WTC11 (cell line): Measurements from ENCODE around the gene HSP90AB1. TPM values are rescaled to one million over a fixed set of nuclear protein-coding genes. Genes with fewer than 3 reads are reported as not detected.
A peak's percentile ranks its signal among the peaks of the same experiment; 100 is the strongest.

Experiments
- ATF1 ChIP-seq: sonication (generic); formaldehyde crosslinking; IDR thresholded peaks from 2 replicates; pipeline ENCODE4 v1.8.1; 2023; ENCODE audit warnings: mild to moderate bottlenecking, moderate library complexity, missing genetic modification reagents
- GRHL2 ChIP-seq: fragments of 250-450 bp; sonication (Bioruptor Pico); IDR thresholded peaks from 2 replicates; pipeline ENCODE4 v1.8.0; 2022; ENCODE audit warnings: mild to moderate bottlenecking, moderate library complexity; ENCODE audit not compliant: insufficient replicate concordance, severe bottlenecking
- HMGXB4 ChIP-seq: sonication (generic); formaldehyde crosslinking; IDR thresholded peaks from 2 replicates; pipeline ENCODE4 v1.8.1; 2023; ENCODE audit warnings: mild to moderate bottlenecking, moderate library complexity, missing genetic modification reagents
- IRF2 ChIP-seq: sonication (generic); formaldehyde crosslinking; IDR thresholded peaks from 2 replicates; pipeline ENCODE4 v1.8.0; 2022; ENCODE audit warnings: low read depth, missing genetic modification reagents, borderline replicate concordance
- KAT7 ChIP-seq: sonication (generic); formaldehyde crosslinking; IDR thresholded peaks from 2 replicates; pipeline ENCODE4 v1.8.1; 2023; ENCODE audit warnings: missing genetic modification reagents, mild to moderate bottlenecking, borderline replicate concordance
- NFYB ChIP-seq: sonication (generic); formaldehyde crosslinking; conservative IDR thresholded peaks from 2 replicates; pipeline ENCODE4 v1.8.0; 2022; ENCODE audit warnings: low read depth, missing genetic modification reagents
- PRDM15 ChIP-seq: sonication (generic); formaldehyde crosslinking; IDR thresholded peaks from 2 replicates; pipeline ENCODE4 v1.8.0; 2022; ENCODE audit warnings: missing genetic modification reagents
- SMAD4 ChIP-seq: sonication (generic); formaldehyde crosslinking; IDR thresholded peaks from 2 replicates; pipeline ENCODE4 v1.8.0; 2022; ENCODE audit warnings: mild to moderate bottlenecking, missing genetic modification reagents
- STAT6 ChIP-seq: sonication (generic); formaldehyde crosslinking; conservative IDR thresholded peaks from 2 replicates; pipeline ENCODE4 v1.8.1; 2023; ENCODE audit warnings: mild to moderate bottlenecking, low read depth, missing genetic modification reagents, moderate library complexity
- TEAD4 ChIP-seq: sonication (generic); formaldehyde crosslinking; IDR thresholded peaks from 2 replicates; pipeline ENCODE4 v1.8.0; 2022; ENCODE audit warnings: mild to moderate bottlenecking, missing genetic modification reagents
- USF2 ChIP-seq: sonication (generic); formaldehyde crosslinking; IDR thresholded peaks from 2 replicates; pipeline ENCODE4 v1.8.1; 2023; ENCODE audit warnings: mild to moderate bottlenecking, missing genetic modification reagents, moderate library complexity
- ZMAT4 ChIP-seq: fragments of 250-450 bp; sonication (Bioruptor Pico); IDR thresholded peaks from 2 replicates; pipeline ENCODE4 v1.9.0; 2021; ENCODE audit warnings: mild to moderate bottlenecking
- ZNF138 ChIP-seq: sonication (generic); formaldehyde crosslinking; conservative IDR thresholded peaks from 2 replicates; pipeline ENCODE4 v1.8.1; 2022; ENCODE audit warnings: mild to moderate bottlenecking, moderate library complexity, missing genetic modification reagents
- ZNF219 ChIP-seq: sonication (generic); formaldehyde crosslinking; IDR thresholded peaks from 2 replicates; pipeline ENCODE4 v1.8.0; 2023; ENCODE audit warnings: missing genetic modification reagents, mild to moderate bottlenecking, borderline replicate concordance
- ZNF263 ChIP-seq: sonication (generic); formaldehyde crosslinking; IDR thresholded peaks from 2 replicates; pipeline ENCODE4 v1.8.1; 2022; ENCODE audit warnings: low read depth, mild to moderate bottlenecking, moderate library complexity, missing genetic modification reagents
- ZNF281 ChIP-seq: sonication (generic); formaldehyde crosslinking; IDR thresholded peaks from 2 replicates; pipeline ENCODE4 v1.8.0; 2023; ENCODE audit warnings: mild to moderate bottlenecking, missing genetic modification reagents
- ZNF416 ChIP-seq: fragments of 250-450 bp; sonication (Bioruptor Pico); IDR thresholded peaks from 2 replicates; pipeline ENCODE4 v1.9.0; 2021; ENCODE audit warnings: mild to moderate bottlenecking, inconsistent platforms
- ZNF423 ChIP-seq: fragments of 250-450 bp; sonication (Bioruptor Pico); IDR thresholded peaks from 2 replicates; pipeline ENCODE4 v2.1.2; 2022; ENCODE audit warnings: mild to moderate bottlenecking, moderate library complexity
- ZNF425 ChIP-seq: fragments of 250-450 bp; sonication (Bioruptor Pico); conservative IDR thresholded peaks from 2 replicates; pipeline ENCODE4 v1.9.0; 2021; ENCODE audit warnings: mild to moderate bottlenecking
- ZNF671 ChIP-seq: fragments of 250-450 bp; sonication (Bioruptor Pico); IDR thresholded peaks from 2 replicates; pipeline ENCODE4 v1.8.0; 2021; ENCODE audit warnings: mild to moderate bottlenecking
- total RNA-seq: library from RNA; stranded (reverse); gene quantifications from 3 replicates; pipeline ENCODE4 v1.2.3, GENCODE V29; 2021
- TF ChIP-seq, protein P1 (sequence below): sonication (generic); formaldehyde crosslinking; IDR thresholded peaks from 2 replicates; pipeline ENCODE4 v1.8.0; 2022; ENCODE audit warnings: mild to moderate bottlenecking, missing genetic modification reagents

The HSP90AB1 gene
- total RNA-seq, 1 experiment from 2014 or later: 2,171 TPM

- no peak; the same call in none of the 2 replicates for TF ChIP-seq ZNF281
- TF ChIP-seq ZMAT4 (CRISPR knock-in tag): no peak
- TF ChIP-seq IRF2 (CRISPR knock-in tag): no peak
- TF ChIP-seq PRDM15 (CRISPR knock-in tag): no peak
- TF ChIP-seq ZNF416 (CRISPR knock-in tag): 0 out of 2 replicates have a peak, but pooled peaks have one; percentile 45
- TF ChIP-seq ZNF425 (CRISPR knock-in tag): no peak
- no peak for TF ChIP-seq STAT6 (CRISPR knock-in tag)
- peak; percentile 97 for TF ChIP-seq KAT7
- TF ChIP-seq GRHL2 (CRISPR knock-in tag): no peak
- no peak for TF ChIP-seq ZNF671 (CRISPR knock-in tag)
- peak; percentile 33 for TF ChIP-seq ZNF423 (CRISPR knock-in tag)
- TF ChIP-seq USF2: peak; percentile 99
- TF ChIP-seq ZNF263 (CRISPR knock-in tag): no peak
- TF ChIP-seq ZNF219 (CRISPR knock-in tag): peak; percentile 83; the same call in 1 of the 2 replicates
- no peak for TF ChIP-seq TEAD4 (CRISPR knock-in tag)
- TF ChIP-seq NFYB (CRISPR knock-in tag): no peak
- 0 out of 2 replicates have a peak, but pooled peaks have one; percentile 20 for TF ChIP-seq SMAD4
- TF ChIP-seq, protein P1, sequence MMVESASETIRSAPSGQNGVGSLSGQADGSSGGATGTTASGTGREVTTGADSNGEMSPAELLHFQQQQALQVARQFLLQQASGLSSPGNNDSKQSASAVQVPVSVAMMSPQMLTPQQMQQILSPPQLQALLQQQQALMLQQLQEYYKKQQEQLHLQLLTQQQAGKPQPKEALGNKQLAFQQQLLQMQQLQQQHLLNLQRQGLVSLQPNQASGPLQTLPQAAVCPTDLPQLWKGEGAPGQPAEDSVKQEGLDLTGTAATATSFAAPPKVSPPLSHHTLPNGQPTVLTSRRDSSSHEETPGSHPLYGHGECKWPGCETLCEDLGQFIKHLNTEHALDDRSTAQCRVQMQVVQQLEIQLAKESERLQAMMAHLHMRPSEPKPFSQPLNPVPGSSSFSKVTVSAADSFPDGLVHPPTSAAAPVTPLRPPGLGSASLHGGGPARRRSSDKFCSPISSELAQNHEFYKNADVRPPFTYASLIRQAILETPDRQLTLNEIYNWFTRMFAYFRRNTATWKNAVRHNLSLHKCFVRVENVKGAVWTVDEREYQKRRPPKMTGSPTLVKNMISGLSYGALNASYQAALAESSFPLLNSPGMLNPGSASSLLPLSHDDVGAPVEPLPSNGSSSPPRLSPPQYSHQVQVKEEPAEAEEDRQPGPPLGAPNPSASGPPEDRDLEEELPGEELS (CRISPR knock-in tag): peak; percentile 59
- no peak; the same call in 1 of the 2 replicates for TF ChIP-seq HMGXB4
- no peak for TF ChIP-seq ATF1 (CRISPR knock-in tag)
- no peak for TF ChIP-seq ZNF138 (CRISPR knock-in tag)
Measured at GRCh38 chr6:44257025-44257752, 10.3 kb downstream of the HSP90AB1 start, which contains the start of gene SLC35B2 (continued).
